Measurements from ENCODE around the gene HCN4.

Gene HCN4

GRCh38 chr15:73287019-73287418 is 81.7 kb downstream of the HCN4 start:
- DNase-seq, result no peak

- no peak for DNase-seq
These were observed 82.4 kb downstream of the HCN4 start for GRCh38 chr15:73286311-73286710.

GRCh38 chr15:73284090-73284716 is 84.6 kb downstream of the HCN4 start:
- no peak for DNase-seq

GRCh38 chr15:73283366-73283962 is 85.3 kb downstream of the HCN4 start:
- DNase-seq, result no peak

- no peak for DNase-seq
These were observed 86.0 kb downstream of the HCN4 start for GRCh38 chr15:73282567-73283365.

DNA sequence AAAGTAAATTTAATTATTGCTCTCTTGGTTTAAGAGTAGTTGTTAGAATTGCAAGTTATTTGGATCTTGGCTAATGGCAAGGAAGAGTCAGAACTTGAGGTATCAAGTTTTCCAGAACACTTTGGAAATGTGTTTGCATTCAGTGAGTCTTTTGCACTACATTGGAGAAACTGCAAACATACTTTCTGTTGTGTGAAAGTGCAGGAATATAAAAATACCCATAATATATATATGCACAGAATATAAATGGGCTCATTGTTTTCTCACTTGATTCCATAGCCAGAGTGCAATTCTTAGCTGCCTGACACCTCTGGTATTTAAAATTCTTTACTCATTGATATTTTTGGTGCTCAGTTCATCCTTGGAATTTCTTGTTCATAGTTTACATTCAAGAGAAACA is 92.9 kb downstream of the HCN4 start:
- DNase-seq, result no peak

GRCh38 chr15:73273181-73274002 is 95.4 kb downstream of the HCN4 start:
- DNase-seq, result peak; percentile 57

GRCh38 chr15:73270366-73271097 is 98.2 kb downstream of the HCN4 start:
- DNase-seq, result no peak
